TTC549 (cell line): ENCODE results near the gene KRT6B.
"Not testable (repeated sequence)": the region's sequence is repeated elsewhere in the genome, so short reads cannot be mapped to it uniquely, and the experiment has no call there.

Experiments used
- FAIRE-seq: peaks from 2 replicates; lab custom pipeline; 2012; peaks lifted over from hg19 to GRCh38; lab: Jason Lieb, UNC

The KRT6B gene

DNA sequence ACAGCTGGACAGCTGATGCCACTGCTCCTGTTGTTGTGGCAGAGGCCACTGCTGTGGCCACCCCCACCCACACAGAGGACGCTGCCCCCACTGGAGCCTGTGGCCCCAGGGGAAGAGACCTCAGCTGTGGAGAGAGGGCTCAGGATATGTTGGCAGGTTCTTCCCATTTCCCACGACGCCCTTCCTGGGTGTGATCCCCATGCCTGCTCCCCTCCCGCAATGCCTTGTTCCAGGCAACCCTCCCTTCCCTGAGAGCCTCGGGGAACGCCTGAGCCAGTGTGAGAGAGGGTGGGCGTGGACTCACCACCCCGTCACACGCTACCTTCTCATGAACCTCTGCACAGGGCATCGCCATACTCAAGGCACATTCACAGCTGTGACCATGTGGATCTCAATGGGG, 40.1 kb downstream of the KRT6B start:
- no peak for FAIRE-seq

DNA sequence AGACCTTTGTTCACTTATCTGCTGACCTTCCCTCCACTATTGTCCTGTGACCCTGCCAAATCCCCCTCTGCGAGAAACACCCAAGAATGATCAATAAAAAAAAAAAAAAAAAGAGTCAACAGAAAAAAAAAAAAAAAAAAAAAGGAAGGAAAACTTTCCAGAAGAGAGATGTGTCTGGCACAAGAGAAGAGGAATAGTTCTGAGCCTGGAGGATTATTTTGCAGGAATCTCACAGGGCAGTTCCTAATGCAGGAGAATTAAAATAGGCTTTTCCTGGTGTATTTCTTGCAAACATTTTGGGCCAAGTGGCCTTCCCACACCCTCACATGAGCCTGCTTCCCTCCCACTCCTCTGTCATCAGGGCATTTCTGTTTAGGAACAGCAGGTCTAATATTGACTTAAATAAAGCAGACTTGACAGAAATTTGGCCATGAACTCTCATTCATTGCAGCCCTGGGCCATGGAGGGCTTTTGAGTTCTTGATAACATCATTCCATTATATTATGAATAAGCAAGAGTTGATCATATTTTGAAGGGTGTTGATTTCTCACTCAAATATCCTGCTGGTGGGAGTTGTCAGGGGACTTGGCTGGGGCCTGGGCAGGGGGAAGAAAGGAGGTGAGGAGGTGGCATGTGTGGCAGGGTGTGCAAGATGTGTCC, 41.2 kb downstream of the KRT6B start:
- FAIRE-seq = not testable (repeated sequence)

DNA sequence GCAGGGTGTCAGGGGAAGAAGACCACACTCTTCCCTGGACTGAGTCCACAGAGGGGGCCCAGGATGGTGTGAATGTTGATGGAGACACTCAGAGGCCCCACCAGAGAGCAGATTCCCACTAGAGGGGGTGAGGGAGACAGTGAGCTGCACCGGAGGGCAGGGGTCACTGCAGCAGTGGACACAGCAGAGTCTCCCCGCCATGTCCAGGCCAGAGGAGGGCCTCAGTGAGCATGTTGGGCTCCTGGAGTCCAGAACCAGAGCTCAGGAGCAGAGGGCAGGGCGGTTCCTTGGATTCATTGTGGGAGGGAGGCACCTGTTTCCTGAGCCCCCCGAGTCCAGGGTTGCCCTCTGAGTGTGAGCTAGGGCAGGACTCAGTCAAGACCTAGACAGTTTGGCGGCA, 44.0 kb downstream of the KRT6B start:
- FAIRE-seq = no peak

DNA sequence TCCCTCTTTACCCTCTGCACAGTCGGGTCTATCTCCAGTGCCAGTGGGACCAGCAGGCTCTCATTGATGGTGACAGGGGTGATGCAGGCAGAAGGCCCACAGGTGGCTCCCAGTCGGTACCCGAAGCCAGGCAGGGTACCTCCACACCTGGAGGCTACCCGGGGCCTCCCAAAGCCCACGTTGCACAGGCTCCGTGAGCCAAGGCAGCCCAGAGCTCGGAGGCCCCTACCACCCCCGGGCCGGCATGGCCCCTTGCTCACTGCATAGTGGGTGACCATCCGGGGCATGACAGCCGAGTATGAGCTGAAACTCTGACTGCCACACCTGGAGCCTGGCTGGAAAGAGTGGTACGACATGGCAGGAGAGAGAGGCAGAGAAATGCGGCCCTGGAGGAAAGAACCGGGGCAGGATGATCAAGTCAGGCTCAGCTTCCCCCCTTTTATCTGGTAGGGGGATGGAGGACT, 46.0 kb downstream of the KRT6B start, which contains the start of gene KRT82:
Gene KRT82, minus strand, starts transcription at position 414 of the 464 bp plus-strand sequence. Its CDS starts 58 bp downstream, at position 356.
- no peak for FAIRE-seq

DNA sequence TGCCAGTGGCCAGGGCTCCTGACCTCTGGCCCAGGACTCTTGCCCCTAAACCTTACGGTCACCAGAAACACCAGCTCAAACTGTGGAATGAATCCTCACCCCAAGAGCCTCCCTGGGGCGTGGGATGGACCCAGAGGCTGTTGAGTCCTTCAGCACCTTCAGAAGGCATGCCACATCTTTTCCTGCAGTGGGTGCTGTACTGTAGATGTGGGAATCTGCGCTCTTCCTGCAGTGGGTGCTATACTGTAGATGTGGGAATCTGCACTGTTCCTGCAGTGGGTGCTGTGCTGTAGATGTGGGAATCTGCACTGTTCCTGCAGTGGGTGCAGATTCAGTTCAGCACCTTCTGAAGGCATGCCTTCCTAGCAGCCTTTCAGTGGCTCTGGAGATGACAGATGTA, 47.0 kb downstream of the KRT6B start:
- FAIRE-seq = no peak

DNA sequence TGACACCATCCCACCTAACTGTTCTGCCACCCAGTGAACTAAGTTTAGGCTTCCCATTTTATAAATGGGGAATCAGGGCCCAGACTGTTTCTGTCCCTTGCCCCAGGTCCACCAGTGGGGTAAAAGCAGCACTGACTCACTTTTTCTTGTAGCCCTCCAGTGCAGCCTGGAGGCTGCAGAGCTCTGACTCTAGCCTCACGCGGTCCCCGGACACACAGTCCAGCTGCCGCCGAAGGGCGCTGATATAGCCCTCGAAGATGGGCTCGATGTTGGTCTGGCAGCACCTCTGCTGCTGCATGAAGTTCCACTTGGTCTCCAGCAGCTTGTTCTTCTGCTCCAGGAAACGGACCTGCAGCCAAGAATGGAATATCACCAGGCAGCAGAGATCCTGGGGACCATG, 48.4 kb downstream of the KRT6B start:
- no peak for FAIRE-seq

DNA sequence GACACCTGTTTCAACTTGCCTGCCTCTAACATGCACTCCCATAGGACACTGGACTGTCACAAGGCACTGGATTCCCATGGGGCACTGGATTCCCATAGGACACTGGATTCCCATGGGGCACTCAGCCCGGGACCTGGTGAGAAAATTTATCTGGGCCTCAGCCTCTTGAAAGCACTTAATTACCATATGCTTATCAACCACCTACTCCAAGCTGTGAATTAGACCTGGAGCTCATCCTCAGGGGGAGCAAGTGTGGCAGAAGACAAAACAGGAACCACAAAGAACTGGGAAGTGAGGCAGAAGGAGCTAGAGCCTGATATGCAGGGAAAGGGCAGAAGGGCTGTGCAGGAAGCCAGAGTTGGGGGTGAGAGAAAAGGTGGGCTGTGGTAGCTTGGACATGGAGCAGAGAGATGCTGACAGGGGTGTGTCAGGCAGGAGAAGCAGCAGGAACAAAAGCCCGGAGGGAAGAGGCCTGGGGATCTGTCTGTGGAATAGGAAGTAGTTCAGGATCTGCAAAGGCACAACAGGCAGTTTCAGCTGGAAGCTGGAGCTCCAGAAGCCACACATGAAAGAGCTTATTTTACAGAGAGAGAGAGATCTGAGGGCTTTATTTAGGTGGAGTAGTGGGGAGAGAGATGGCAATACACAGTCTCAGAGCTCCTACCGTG, 48.9 kb downstream of the KRT6B start:
- no peak for FAIRE-seq

DNA sequence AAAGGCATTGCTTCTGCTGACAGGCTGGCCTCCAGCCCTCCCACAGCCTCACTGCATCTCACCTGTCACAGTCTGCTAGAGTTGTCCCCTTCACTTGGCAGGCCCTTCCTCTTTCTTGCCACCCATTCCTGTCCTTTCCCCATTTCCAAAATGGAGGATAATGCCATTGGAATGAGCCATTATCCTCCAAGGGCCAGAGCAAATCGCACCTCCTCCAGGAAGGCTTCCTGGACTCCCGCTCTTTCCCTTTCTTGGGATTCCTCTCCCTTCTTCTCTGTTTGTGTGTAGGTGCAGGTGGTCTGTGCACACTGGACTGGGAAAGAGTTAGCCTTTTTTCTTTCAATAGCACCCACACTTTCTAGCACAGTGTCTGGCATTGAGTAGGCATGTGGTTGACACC, 49.6 kb downstream of the KRT6B start:
- FAIRE-seq = no peak

DNA sequence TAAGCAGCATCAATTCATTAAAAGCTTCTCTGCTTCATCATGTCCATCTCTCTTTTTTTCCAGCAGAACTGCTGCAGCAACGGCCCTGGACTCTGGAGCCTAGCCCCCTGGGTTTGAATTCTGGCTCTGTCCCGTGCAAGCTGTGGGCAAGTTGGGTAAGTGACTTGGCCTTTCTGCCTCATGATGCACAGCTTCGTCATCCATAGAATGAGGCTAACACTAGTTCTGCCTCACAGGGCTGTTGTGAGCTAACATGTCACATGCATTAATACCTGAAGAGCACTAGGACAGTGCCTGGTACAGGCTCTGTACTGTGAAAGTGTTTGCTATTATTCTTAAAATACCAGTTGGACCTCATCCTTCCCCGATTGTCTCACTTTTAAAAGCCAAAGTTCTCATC, 50.0 kb downstream of the KRT6B start:
- FAIRE-seq = no peak

DNA sequence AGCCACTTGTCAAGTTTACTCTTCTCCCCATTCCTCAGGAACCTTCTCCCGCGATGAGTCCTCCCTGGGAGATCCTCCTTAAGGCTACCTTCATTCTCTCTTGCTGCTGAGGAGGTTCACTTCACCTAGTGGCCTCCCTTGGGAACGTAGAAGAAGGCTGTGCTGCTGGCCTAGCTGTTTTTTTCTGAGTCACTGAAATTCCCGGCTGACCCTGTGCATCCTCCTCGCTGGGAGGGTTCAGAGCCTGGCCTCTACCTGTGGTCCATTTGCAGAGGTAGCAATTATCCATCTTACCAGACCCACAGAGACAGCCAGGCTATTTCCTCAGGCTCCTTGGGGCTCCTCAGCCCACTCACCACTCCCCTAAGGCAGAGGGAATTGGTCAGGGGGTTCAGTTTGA, 50.4 kb downstream of the KRT6B start:
- FAIRE-seq = no peak

DNA sequence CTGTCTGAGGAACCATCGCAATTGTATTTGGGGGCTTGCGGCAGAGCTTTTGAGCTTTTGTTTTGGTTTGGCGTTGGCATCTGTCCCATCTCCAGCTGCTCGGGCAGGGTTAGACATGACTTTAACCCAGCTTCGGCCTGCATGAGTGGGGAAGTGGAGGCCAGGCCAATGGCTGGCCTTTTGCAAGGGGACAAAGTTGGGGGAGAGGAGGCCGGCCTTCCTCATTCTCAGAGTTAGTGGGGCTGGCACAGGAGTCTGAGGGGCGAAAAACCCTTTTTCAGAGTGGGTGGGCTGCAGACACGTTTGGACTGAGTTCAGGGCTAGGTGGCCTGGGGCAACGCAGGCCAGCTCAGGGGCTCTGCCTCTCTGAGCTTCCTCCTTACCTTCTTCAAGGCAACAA, 51.0 kb downstream of the KRT6B start:
- FAIRE-seq = no peak

DNA sequence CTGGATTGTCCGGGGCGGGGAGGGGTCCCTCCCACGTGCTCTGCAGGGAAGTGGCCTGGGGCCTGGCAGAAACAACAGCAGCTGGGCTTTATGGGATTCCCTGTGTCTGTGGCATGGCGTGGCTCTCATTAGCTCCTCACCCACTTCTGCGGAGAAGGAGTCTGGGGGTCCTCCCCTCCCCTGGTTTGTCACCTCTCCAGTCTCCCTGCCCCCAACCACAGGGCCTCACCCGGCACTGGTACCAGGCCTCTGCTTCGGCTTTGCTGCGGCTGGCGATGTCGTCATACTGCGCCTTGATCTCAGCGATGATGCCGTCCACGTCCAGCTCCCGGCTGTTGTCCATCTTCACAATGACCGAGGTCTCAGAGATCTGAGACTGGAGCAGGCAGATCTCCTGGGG, 52.2 kb downstream of the KRT6B start:
- FAIRE-seq = no peak

DNA sequence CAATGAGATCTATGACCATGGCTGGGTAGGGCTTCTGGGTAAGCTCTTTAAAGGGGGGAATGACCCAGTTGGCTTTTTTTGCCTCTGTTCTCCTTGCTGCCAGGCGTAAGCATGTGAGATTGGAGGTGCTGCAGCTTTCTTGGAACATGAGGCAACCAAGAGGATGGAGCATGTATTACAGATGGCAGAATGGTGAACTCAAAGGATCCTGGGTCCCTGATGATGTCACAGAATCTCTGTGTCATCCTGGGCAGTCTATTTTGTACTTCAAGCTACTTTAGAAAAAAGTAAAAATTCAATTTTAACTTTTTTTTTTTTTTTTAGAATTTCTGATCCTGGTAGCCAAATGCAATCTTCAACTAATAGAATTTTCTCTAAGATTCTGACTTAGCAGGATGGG, 53.8 kb downstream of the KRT6B start:
- no peak for FAIRE-seq

DNA sequence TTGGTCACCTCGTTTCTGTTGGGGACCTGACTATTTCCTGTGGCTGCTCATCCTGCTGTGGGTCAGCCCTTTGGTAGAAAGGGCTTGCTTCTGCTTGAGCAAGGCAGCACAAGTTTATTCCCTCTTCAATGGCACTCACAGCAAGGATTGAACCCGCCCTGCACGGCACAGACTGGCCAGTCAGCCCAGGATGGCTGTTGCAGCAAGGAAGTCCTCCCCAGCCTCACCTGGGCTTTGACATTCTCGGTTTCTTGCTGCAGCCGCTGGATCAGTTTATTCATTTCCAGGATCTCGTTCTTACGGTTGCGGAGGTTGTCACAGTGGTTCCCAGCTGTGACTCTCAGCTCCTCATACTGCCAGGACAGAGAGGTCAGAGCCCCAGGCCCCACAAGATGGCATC, 55.3 kb downstream of the KRT6B start:
- FAIRE-seq = no peak
